Neural cell (in vitro differentiated cells): ENCODE results near the gene PIK3AP1. TPM values are rescaled to one million over a fixed set of nuclear protein-coding genes. Genes with fewer than 3 reads are reported as not detected.

Experiments used
- H2AFZ ChIP-seq: fragments of 200-600, 300-800 bp; sonication (generic), shearing (Covaris generic); 2 replicates; pipeline ENCODE4 v1.6.0; 2014; ENCODE audit warnings: low read depth, mild to moderate bottlenecking, antibody characterized with exemption, low read length, moderate library complexity
- H3F3A ChIP-seq: fragments of 200-600 bp; shearing (Covaris generic); 2 replicates; pipeline ENCODE4 v1.6.1; 2016; ENCODE audit warnings: mild to moderate bottlenecking, moderate library complexity, mixed read lengths, antibody characterized with exemption, low read length; ENCODE audit not compliant: insufficient read depth, poor library complexity, severe bottlenecking
- H3K27ac ChIP-seq: fragments of 200-600, 300-800 bp; sonication (generic), shearing (Covaris generic); 2 replicates; pipeline ENCODE4 v1.5.1; 2014; ENCODE audit warnings: mild to moderate bottlenecking, low read length, moderate library complexity
- H3K27me3 ChIP-seq: fragments of 300-800, 200-600 bp; sonication (generic), shearing (Covaris generic); 2 replicates; pipeline ENCODE4 v1.6.0; 2014; ENCODE audit warnings: mild to moderate bottlenecking, low read depth, low read length, moderate library complexity; ENCODE audit not compliant: insufficient read depth
- H3K36me3 ChIP-seq: fragments of 300-800, 200-600 bp; sonication (generic), shearing (Covaris generic); 2 replicates; pipeline ENCODE4 v1.5.1; 2014; ENCODE audit warnings: mild to moderate bottlenecking, antibody characterized with exemption, low read length, moderate library complexity; ENCODE audit not compliant: insufficient read depth
- H3K4me2 ChIP-seq: fragments of 300-800, 200-600 bp; sonication (generic), shearing (Covaris generic); 2 replicates; pipeline ENCODE4 v1.6.0; 2014; ENCODE audit warnings: mild to moderate bottlenecking, low read length
- H3K4me3 ChIP-seq: fragments of 300-800, 200-600 bp; sonication (generic), shearing (Covaris generic); 2 replicates; pipeline ENCODE4 v1.5.1; 2014; ENCODE audit warnings: mild to moderate bottlenecking, low read length, moderate library complexity
- H3K79me2 ChIP-seq: fragments of 200-600 bp; shearing (Covaris generic); replicated peaks from 2 replicates; pipeline ENCODE4 v1.6.0; 2014; ENCODE audit warnings: mild to moderate bottlenecking, low read length, moderate library complexity; ENCODE audit not compliant: insufficient read depth
- H3K9ac ChIP-seq: fragments of 300-800, 200-600 bp; sonication (generic), shearing (Covaris generic); 2 replicates; pipeline ENCODE4 v1.6.1; 2016; ENCODE audit warnings: mild to moderate bottlenecking, low read length, mixed read lengths
- H3K9me2 ChIP-seq: fragments of 200-600 bp; shearing (Covaris generic); 2 replicates; pipeline ENCODE4 v1.6.1; 2016; ENCODE audit warnings: mild to moderate bottlenecking, low read length, mixed read lengths; ENCODE audit not compliant: insufficient read depth
- H3K9me3 ChIP-seq: fragments of 200-600, 300-800 bp; sonication (generic), shearing (Covaris generic); 2 replicates; pipeline ENCODE4 v1.6.1; 2016; ENCODE audit warnings: mild to moderate bottlenecking, mixed run types, low read length, moderate library complexity, mixed read lengths
- H4K20me1 ChIP-seq: fragments of 200-600 bp; shearing (Covaris generic); 2 replicates; pipeline ENCODE4 v1.6.1; 2016; ENCODE audit warnings: mild to moderate bottlenecking, mixed run types; ENCODE audit not compliant: insufficient read depth
- EP300 ChIP-seq: fragments of 450-650 bp; conservative IDR thresholded peaks from 2 replicates; pipeline ENCODE4 v1.6.1; 2014; ENCODE audit warnings: antibody characterized with exemption, mild to moderate bottlenecking, moderate library complexity; ENCODE audit not compliant: poor library complexity, severe bottlenecking
- EZH2 ChIP-seq: fragments of 200-600, 300-800 bp; shearing (Covaris generic), sonication (generic); IDR thresholded peaks from 2 replicates; pipeline ENCODE4 v1.6.1; 2014; ENCODE audit warnings: antibody characterized with exemption, low read length, borderline replicate concordance, mild to moderate bottlenecking; ENCODE audit not compliant: insufficient read depth, poor library complexity, severe bottlenecking
- MXI1 ChIP-seq: fragments of 450-650 bp; conservative IDR thresholded peaks from 2 replicates; pipeline ENCODE4 v1.6.1; 2014; ENCODE audit warnings: antibody characterized with exemption, mild to moderate bottlenecking; ENCODE audit not compliant: poor library complexity, severe bottlenecking
- POLR2AphosphoS5 ChIP-seq: IDR thresholded peaks from 2 replicates; pipeline ENCODE4 v1.6.1; 2012
- RAD21 ChIP-seq: fragments of 450-650 bp; conservative IDR thresholded peaks from 2 replicates; pipeline ENCODE4 v1.6.1; 2014; ENCODE audit warnings: antibody characterized with exemption, mild to moderate bottlenecking, moderate library complexity
- SMC3 ChIP-seq: fragments of 450-650 bp; conservative IDR thresholded peaks from 2 replicates; pipeline ENCODE4 v1.6.1; 2014; ENCODE audit warnings: antibody characterized with exemption, mild to moderate bottlenecking, moderate library complexity; ENCODE audit not compliant: poor library complexity
- TAF1 ChIP-seq: IDR thresholded peaks from 2 replicates; pipeline ENCODE4 v1.6.1; 2012; ENCODE audit warnings: low read depth
- polyA plus RNA-seq: library from polyadenylated mRNA; depleted of rRNA; stranded (reverse); fragments of >200 nt; gene quantifications from 2 replicates; pipeline ENCODE4 v1.2.3, GENCODE V29; 2014
- TF ChIP-seq, protein P1 (sequence below): fragments of 450-650 bp; IDR thresholded peaks from 2 replicates; pipeline ENCODE4 v1.5.1; 2014; ENCODE audit warnings: antibody characterized with exemption, mild to moderate bottlenecking, moderate library complexity; ENCODE audit not compliant: poor library complexity, severe bottlenecking
- TF ChIP-seq, protein P2 (sequence below): IDR thresholded peaks from 2 replicates; pipeline ENCODE4 v1.6.1; 2012; ENCODE audit warnings: borderline replicate concordance

The PIK3AP1 gene
- polyA plus RNA-seq, 1 donor from 2014 or later: 0.05 TPM

DNA sequence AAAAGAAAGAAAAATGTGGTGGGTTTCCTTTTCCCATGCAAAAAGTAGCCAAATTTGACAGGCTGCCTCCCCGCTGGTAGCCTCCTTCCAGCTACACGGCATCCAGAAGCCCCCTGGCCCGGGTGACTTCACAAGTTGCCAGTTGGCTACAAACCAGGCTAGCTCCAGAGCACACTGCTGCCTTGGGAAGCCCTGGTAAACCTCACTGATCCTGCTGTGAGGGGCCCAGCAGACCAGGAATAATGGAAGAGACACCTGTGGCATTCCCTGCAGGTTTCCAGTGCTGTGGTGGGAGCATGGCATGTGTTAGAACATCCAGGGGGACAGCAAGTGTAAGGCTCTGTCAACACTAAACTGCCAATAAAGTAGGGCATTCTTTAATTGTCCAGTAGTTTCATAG lies 77.8 kb downstream of the PIK3AP1 start:
- Histone ChIP-seq H3K27ac (no peak overlapping the region), H3K9me3 (no peaks in the 10 kb centered on the region), H3K9ac (no peak overlapping the region), H3F3A (no peaks in the 10 kb centered on the region), H2AFZ (no peak overlapping the region), H4K20me1 (no peaks in the 10 kb centered on the region), H3K9me2 (no peaks in the 10 kb centered on the region), H3K36me3 (no peaks in the 10 kb centered on the region), H3K27me3 (no peaks in the 10 kb centered on the region), H3K4me2 (no peak overlapping the region), H3K4me3 (no peak overlapping the region), H3K79me2 (no peaks in the 10 kb centered on the region)
- TF ChIP-seq SMC3: no peak
- TF ChIP-seq, protein P1, sequence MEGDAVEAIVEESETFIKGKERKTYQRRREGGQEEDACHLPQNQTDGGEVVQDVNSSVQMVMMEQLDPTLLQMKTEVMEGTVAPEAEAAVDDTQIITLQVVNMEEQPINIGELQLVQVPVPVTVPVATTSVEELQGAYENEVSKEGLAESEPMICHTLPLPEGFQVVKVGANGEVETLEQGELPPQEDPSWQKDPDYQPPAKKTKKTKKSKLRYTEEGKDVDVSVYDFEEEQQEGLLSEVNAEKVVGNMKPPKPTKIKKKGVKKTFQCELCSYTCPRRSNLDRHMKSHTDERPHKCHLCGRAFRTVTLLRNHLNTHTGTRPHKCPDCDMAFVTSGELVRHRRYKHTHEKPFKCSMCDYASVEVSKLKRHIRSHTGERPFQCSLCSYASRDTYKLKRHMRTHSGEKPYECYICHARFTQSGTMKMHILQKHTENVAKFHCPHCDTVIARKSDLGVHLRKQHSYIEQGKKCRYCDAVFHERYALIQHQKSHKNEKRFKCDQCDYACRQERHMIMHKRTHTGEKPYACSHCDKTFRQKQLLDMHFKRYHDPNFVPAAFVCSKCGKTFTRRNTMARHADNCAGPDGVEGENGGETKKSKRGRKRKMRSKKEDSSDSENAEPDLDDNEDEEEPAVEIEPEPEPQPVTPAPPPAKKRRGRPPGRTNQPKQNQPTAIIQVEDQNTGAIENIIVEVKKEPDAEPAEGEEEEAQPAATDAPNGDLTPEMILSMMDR: no peak

DNA sequence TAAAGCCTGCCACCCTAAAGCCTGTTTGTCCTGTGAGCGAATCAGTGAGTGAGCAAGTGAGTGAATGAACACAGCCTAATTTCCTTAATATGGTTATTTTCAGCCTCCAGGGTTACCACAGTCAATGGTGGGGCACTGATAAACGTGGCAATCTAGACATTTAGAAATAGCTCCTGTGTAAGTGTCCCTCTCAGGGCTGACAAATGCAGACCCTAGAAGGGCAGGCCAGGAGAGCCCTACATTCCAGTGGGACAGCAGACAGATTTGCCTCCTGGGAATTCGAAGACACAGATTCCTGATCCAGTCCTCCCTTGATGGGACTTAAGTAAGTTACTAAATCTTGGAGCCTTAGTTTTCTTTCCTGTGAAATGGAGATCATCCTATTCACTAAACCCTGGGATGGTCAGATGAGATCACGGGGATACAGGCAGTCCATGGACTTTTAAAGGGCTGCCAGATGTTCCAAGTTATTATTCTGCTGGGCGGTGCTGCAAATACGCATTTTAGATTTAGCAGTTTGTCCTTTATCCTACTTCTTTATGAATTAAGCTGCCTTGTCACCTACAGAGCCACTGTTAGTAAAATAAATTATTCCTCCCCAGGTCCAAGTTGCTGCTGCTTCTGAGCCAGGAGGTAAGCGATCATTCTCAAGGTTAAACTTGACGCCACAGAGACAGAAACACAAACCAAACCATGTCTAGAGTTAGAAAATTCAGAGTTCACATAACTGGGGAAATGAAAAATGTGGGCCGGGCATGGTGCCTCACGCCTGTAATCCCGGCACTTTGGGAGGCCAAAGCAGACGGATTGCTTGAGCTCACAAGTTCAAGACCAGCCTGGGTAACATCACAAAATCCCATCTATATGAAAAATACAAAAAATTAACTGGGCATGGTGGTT lies 78.7 kb downstream of the PIK3AP1 start:
- no peaks in the 10 kb centered on the region for H3F3A ChIP-seq
- no peak overlapping the region for H2AFZ ChIP-seq
- no peak overlapping the region for H3K9ac ChIP-seq
- no peaks in the 10 kb centered on the region for H4K20me1 ChIP-seq
- H3K4me2 ChIP-seq: no peak overlapping the region
- no peaks in the 10 kb centered on the region for H3K9me2 ChIP-seq
- H3K27ac ChIP-seq: no peak overlapping the region
- no peaks in the 10 kb centered on the region for H3K36me3 ChIP-seq
- H3K9me3 ChIP-seq: no peaks in the 10 kb centered on the region
- no peaks in the 10 kb centered on the region for H3K27me3 ChIP-seq
- no peak overlapping the region for H3K4me3 ChIP-seq
- no peak for TF ChIP-seq EZH2
- no peak for TF ChIP-seq POLR2AphosphoS5
- TF ChIP-seq EP300: no peak
- no peak for TF ChIP-seq RAD21
- TF ChIP-seq SMC3: no peak
- TF ChIP-seq, protein P2, sequence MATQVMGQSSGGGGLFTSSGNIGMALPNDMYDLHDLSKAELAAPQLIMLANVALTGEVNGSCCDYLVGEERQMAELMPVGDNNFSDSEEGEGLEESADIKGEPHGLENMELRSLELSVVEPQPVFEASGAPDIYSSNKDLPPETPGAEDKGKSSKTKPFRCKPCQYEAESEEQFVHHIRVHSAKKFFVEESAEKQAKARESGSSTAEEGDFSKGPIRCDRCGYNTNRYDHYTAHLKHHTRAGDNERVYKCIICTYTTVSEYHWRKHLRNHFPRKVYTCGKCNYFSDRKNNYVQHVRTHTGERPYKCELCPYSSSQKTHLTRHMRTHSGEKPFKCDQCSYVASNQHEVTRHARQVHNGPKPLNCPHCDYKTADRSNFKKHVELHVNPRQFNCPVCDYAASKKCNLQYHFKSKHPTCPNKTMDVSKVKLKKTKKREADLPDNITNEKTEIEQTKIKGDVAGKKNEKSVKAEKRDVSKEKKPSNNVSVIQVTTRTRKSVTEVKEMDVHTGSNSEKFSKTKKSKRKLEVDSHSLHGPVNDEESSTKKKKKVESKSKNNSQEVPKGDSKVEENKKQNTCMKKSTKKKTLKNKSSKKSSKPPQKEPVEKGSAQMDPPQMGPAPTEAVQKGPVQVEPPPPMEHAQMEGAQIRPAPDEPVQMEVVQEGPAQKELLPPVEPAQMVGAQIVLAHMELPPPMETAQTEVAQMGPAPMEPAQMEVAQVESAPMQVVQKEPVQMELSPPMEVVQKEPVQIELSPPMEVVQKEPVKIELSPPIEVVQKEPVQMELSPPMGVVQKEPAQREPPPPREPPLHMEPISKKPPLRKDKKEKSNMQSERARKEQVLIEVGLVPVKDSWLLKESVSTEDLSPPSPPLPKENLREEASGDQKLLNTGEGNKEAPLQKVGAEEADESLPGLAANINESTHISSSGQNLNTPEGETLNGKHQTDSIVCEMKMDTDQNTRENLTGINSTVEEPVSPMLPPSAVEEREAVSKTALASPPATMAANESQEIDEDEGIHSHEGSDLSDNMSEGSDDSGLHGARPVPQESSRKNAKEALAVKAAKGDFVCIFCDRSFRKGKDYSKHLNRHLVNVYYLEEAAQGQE: no peak
- TF ChIP-seq, protein P1: no peak
- no peak for TF ChIP-seq TAF1
- TF ChIP-seq MXI1: no peak
- H3K79me2 ChIP-seq: no peaks in the 10 kb centered on the region
